ENCODE results near the gene WWC2.

WWC2 gene

GRCh38 chr4:183333983-183334382 is 234.9 kb downstream of the WWC2 start:
- H4K20me1 ChIP-seq (ENCODE audit: insufficient read depth, low read length) = no peaks in the 10 kb centered on the region
- H3K27ac ChIP-seq (ENCODE audit: low read length) = no peak overlapping the region
- no peak overlapping the region for H3K9ac ChIP-seq (ENCODE audit: low read length)
- TF ChIP-seq CTCF (IDR thresholded peaks at IDR 0.05; ENCODE audit: low read depth, low read length) (no peak), EZH2phosphoT487 (IDR thresholded peaks at IDR 0.05; ENCODE audit: low read depth) (no peak)
- H3K36me3 ChIP-seq (replicated peaks; ENCODE audit: low read depth, low read length) = no peaks in the 10 kb centered on the region
- H3K4me2 ChIP-seq (ENCODE audit: low read length) = no peak overlapping the region
- no peak overlapping the region for H2AFZ ChIP-seq (ENCODE audit: low read depth, low read length)
- no peaks in the 10 kb centered on the region for H3K9me3 ChIP-seq (ENCODE audit: insufficient read depth, low read length)
- H3K4me3 ChIP-seq (ENCODE audit: low read length) = no peak overlapping the region
- H3K79me2 ChIP-seq (ENCODE audit: low read length) = no peaks in the 10 kb centered on the region
- no peaks in the 10 kb centered on the region for H3K27me3 ChIP-seq (ENCODE audit: low read depth, low read length)
- H3K4me1 ChIP-seq (ENCODE audit: low read length) = peaks cover 3% of the 10 kb centered on the region; the same call in 1 of the 2 replicates

GRCh38 chr4:183335369-183335940 is 236.4 kb downstream of the WWC2 start:
- Histone ChIP-seq H3K27ac (ENCODE audit: low read length) (no peak overlapping the region), H3K79me2 (ENCODE audit: low read length) (no peaks in the 10 kb centered on the region), H3K36me3 (replicated peaks; ENCODE audit: low read depth, low read length) (no peaks in the 10 kb centered on the region), H3K4me3 (ENCODE audit: low read length) (no peak overlapping the region), H3K9me3 (ENCODE audit: insufficient read depth, low read length) (no peaks in the 10 kb centered on the region), H3K27me3 (ENCODE audit: low read depth, low read length) (no peaks in the 10 kb centered on the region), H2AFZ (ENCODE audit: low read depth, low read length) (no peak overlapping the region), H4K20me1 (ENCODE audit: insufficient read depth, low read length) (no peaks in the 10 kb centered on the region), H3K9ac (ENCODE audit: low read length) (no peak overlapping the region), H3K4me1 (ENCODE audit: low read length) (peaks cover 3% of the 10 kb centered on the region; the same call in 1 of the 2 replicates), H3K4me2 (ENCODE audit: low read length) (no peak overlapping the region)
- TF ChIP-seq CTCF (IDR thresholded peaks at IDR 0.05; ENCODE audit: low read depth, low read length) (no peak), EZH2phosphoT487 (IDR thresholded peaks at IDR 0.05; ENCODE audit: low read depth) (no peak)

- TF ChIP-seq EZH2phosphoT487 (IDR thresholded peaks at IDR 0.05; ENCODE audit: low read depth) = no peak
- no peak for TF ChIP-seq CTCF (IDR thresholded peaks at IDR 0.05; ENCODE audit: low read depth, low read length)
These were observed 238.3 kb downstream of the WWC2 start for GRCh38 chr4:183337349-183337748.

GRCh38 chr4:183337833-183338232 is 238.8 kb downstream of the WWC2 start:
- H3K9me3 ChIP-seq (ENCODE audit: insufficient read depth, low read length) = no peaks in the 10 kb centered on the region
- H3K4me1 ChIP-seq (ENCODE audit: low read length) = peaks cover 3% of the 10 kb centered on the region; the same call in 1 of the 2 replicates
- no peak overlapping the region for H3K9ac ChIP-seq (ENCODE audit: low read length)
- H3K27ac ChIP-seq (ENCODE audit: low read length) = no peak overlapping the region
- no peaks in the 10 kb centered on the region for H3K27me3 ChIP-seq (ENCODE audit: low read depth, low read length)
- no peaks in the 10 kb centered on the region for H4K20me1 ChIP-seq (ENCODE audit: insufficient read depth, low read length)
- H3K79me2 ChIP-seq (ENCODE audit: low read length) = no peaks in the 10 kb centered on the region
- H2AFZ ChIP-seq (ENCODE audit: low read depth, low read length) = no peak overlapping the region
- no peak overlapping the region for H3K4me3 ChIP-seq (ENCODE audit: low read length)
- no peak overlapping the region for H3K4me2 ChIP-seq (ENCODE audit: low read length)
- TF ChIP-seq EZH2phosphoT487 (IDR thresholded peaks at IDR 0.05; ENCODE audit: low read depth) = no peak
- TF ChIP-seq CTCF (IDR thresholded peaks at IDR 0.05; ENCODE audit: low read depth, low read length) = no peak
- no peaks in the 10 kb centered on the region for H3K36me3 ChIP-seq (replicated peaks; ENCODE audit: low read depth, low read length)

More at GRCh38 chr4:183337349-183337748, 238.3 kb downstream of the WWC2 start:
- no peak overlapping the region for H3K9ac ChIP-seq (ENCODE audit: low read length)
- no peaks in the 10 kb centered on the region for H3K36me3 ChIP-seq (replicated peaks; ENCODE audit: low read depth, low read length)
- H2AFZ ChIP-seq (ENCODE audit: low read depth, low read length) = no peak overlapping the region
- H3K4me3 ChIP-seq (ENCODE audit: low read length) = no peak overlapping the region
- H3K4me2 ChIP-seq (ENCODE audit: low read length) = no peak overlapping the region
- no peaks in the 10 kb centered on the region for H4K20me1 ChIP-seq (ENCODE audit: insufficient read depth, low read length)
- H3K27me3 ChIP-seq (ENCODE audit: low read depth, low read length) = no peaks in the 10 kb centered on the region
- no peak overlapping the region for H3K27ac ChIP-seq (ENCODE audit: low read length)
- H3K9me3 ChIP-seq (ENCODE audit: insufficient read depth, low read length) = no peaks in the 10 kb centered on the region
- no peaks in the 10 kb centered on the region for H3K79me2 ChIP-seq (ENCODE audit: low read length)
- peaks cover 3% of the 10 kb centered on the region; the same call in 1 of the 2 replicates for H3K4me1 ChIP-seq (ENCODE audit: low read length)
